Right atrium auricular region (tissue), 2 donors: ENCODE results near the gene NDUFS4. TPM values are rescaled to one million over a fixed set of nuclear protein-coding genes. Genes with fewer than 3 reads are reported as not detected.

Experiments
- DNase-seq: peaks from one replicate; pipeline ENCODE4 v3.0.0-alpha.2; 2019; ENCODE audit warnings: low spot score
- H3K27ac ChIP-seq, 2 donors: fragments of 200-600 bp; sonication (generic); 1 replicate in 1 of 2; 2 replicates in 1 of 2; pipeline ENCODE4 v1.5.1; 2016 to 2019
- H3K27me3 ChIP-seq, 2 donors: fragments of 200-600 bp; sonication (generic); one replicate each; pipeline versions ENCODE4 v1.5.1 to v1.6.0; 2017 to 2019
- H3K36me3 ChIP-seq: fragments of 200-600 bp; sonication (generic); one replicate; pipeline ENCODE4 v1.5.1; 2016
- H3K4me1 ChIP-seq, 2 donors: fragments of 200-600 bp; sonication (generic); one replicate each; pipeline versions ENCODE4 v1.5.1 to v1.6.0; 2017 to 2019
- H3K4me3 ChIP-seq, 2 donors: fragments of 200-600 bp; sonication (generic); 1 replicate in 1 of 2; 2 replicates in 1 of 2; pipeline ENCODE4 v1.5.1; 2017 to 2019; ENCODE audit warnings: mild to moderate bottlenecking in 1 of 2, moderate library complexity in 1 of 2
- H3K9me3 ChIP-seq, 2 donors: fragments of 200-600 bp; sonication (generic); one replicate each; pipeline ENCODE4 v1.5.1; 2019
- total RNA-seq, 2 donors: library from RNA; depleted of rRNA; stranded (reverse); fragments of >200 nt; gene quantifications; one replicate each; pipeline ENCODE4 v1.1.0, GENCODE V29; 2016
- TF ChIP-seq, protein P1 (sequence below), 2 donors: fragments of 200-600 bp; sonication (generic); IDR thresholded peaks; one replicate each; pipeline ENCODE4 v1.5.1; 2019; ENCODE audit warnings: antibody characterized with exemption in 2 of 2

Gene NDUFS4
- total RNA-seq, 2 donors from 2014 or later, result 122 to 127 TPM

DNA sequence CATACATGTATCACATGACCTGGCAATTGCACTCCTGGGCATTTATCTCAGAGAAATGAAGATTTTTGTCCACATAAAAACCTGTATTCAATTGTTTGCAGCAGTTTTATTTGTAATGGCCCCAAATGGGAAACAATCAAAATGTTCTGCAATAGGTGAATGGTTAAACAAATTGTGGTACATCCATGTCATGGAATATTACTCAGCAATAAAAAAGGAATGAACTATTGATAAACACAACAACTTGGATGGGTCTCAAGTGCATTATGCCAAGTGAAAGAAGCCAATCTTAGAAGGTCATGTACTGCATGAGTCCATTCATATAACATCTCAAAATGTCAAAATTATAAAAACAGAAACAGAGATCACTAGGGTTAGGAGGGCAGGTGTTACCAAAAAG lies 1.5 kb upstream of the NDUFS4 start:
- Histone ChIP-seq H3K27me3 (no peaks in the 10 kb centered on the region), H3K9me3 (peaks cover 0 to 4% of the 10 kb centered on the region in 2 donors), H3K4me3 (no peak overlapping the region), H3K4me1 (peaks cover 0 to 22% of the 10 kb centered on the region in 2 donors), H3K27ac (no peak overlapping the region), H3K36me3 (no peaks in the 10 kb centered on the region)
- TF ChIP-seq, protein P1, sequence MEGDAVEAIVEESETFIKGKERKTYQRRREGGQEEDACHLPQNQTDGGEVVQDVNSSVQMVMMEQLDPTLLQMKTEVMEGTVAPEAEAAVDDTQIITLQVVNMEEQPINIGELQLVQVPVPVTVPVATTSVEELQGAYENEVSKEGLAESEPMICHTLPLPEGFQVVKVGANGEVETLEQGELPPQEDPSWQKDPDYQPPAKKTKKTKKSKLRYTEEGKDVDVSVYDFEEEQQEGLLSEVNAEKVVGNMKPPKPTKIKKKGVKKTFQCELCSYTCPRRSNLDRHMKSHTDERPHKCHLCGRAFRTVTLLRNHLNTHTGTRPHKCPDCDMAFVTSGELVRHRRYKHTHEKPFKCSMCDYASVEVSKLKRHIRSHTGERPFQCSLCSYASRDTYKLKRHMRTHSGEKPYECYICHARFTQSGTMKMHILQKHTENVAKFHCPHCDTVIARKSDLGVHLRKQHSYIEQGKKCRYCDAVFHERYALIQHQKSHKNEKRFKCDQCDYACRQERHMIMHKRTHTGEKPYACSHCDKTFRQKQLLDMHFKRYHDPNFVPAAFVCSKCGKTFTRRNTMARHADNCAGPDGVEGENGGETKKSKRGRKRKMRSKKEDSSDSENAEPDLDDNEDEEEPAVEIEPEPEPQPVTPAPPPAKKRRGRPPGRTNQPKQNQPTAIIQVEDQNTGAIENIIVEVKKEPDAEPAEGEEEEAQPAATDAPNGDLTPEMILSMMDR (IDR thresholded peaks at IDR 0.05), result no peak
- DNase-seq, result no peak

DNA sequence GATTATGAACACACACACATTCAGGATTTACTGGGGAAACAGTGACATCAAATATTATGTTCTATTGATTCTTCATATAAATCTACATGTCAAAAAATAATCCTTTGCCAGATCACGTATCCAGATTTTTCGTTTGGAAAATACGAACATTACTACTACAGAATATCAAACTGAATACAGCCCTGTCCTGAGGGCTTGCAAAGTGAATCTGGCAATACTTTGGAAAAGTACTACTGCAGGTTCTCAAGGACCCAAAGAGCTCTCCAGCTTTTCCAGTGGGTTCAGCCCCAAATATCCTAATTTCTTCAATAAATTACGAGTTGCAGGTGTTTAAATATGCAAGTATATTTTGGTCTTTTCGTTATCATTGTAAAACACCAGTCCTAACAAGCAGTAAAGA lies 411 bp upstream of the NDUFS4 start:
- Histone ChIP-seq H3K27me3 (no peaks in the 10 kb centered on the region), H3K4me3 (peak overlapping the region; percentile 73 to 93), H3K9me3 (peaks cover 0 to 4% of the 10 kb centered on the region in 2 donors), H3K27ac (peak overlapping the region; percentile 84 to 92), H3K36me3 (no peaks in the 10 kb centered on the region), H3K4me1 (peaks cover 0 to 30% of the 10 kb centered on the region in 2 donors)
- TF ChIP-seq, protein P1 (IDR thresholded peaks at IDR 0.05), result no peak
- DNase-seq, result no peak

DNA sequence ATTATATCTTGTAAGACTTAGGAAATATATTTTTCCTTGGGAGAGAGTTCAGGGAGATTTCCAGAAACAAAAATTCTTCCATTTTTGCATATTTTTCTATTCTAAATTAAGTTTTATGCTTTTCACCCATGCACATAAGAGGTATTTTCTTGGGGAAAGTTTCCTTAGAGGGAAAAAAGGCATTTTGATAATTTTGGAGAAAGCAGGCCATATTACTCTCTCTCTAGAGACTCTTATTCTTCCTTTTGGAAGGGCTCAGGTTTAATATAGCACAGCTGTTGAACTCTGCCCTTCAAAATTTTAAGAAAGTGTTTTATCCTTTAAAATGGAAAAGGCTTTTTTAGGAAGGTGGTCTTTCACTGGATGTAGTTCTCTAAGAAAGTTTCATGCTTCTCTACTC lies 8.0 kb downstream of the NDUFS4 start:
- no peaks in the 10 kb centered on the region for H3K36me3 ChIP-seq
- no peaks in the 10 kb centered on the region for H3K27me3 ChIP-seq
- TF ChIP-seq, protein P1 (IDR thresholded peaks at IDR 0.05), result no peak
- no peak overlapping the region for H3K4me3 ChIP-seq
- no peaks in the 10 kb centered on the region for H3K9me3 ChIP-seq
- H3K4me1 ChIP-seq, result peaks cover 0 to 41% of the 10 kb centered on the region in 2 donors
- H3K27ac ChIP-seq, result no peak overlapping the region
- no peak for DNase-seq

DNA sequence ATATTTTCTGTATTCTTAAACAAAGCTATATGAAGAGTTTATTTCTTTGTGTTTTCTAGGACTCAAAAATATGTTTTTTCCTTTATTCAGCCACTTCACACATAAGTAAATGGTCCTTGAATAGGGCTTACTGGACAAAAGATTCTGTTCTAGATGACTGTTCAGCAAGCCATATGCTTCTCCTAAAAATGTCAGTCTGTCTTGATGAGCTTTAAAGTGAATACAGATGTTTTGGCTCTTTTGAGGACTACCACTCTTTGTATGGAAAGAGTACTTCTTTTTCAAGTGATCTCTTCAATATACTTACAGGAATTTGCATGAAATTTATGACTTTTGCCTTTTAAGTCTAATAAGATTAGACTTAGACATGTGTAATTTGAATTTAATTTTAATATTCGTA lies 8.4 kb downstream of the NDUFS4 start:
- no peak for DNase-seq
- no peaks in the 10 kb centered on the region for H3K9me3 ChIP-seq
- no peak overlapping the region for H3K27ac ChIP-seq
- no peaks in the 10 kb centered on the region for H3K27me3 ChIP-seq
- no peaks in the 10 kb centered on the region for H3K36me3 ChIP-seq
- H3K4me1 ChIP-seq, result peaks cover 0 to 37% of the 10 kb centered on the region in 2 donors
- no peak overlapping the region for H3K4me3 ChIP-seq
- TF ChIP-seq, protein P1 (IDR thresholded peaks at IDR 0.05), result no peak

DNA sequence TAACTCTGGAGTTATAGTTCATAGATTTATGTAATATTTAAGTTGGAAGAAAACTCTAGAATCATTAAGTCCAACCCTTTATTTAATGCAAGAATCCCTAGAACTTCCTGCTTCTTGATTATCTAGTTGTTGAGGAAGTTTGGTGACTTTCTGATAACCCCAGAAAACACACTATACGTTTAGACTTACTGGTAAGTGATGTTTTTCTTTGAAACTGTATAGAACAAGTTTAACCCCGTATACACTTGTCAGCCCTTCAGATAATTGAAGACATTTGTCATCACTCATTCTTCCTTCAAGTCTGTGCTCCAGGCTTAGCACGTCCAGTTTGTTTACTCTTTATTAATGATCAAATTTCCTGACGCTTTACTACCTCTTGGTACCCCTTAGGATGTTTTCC lies 9.0 kb downstream of the NDUFS4 start:
- H3K9me3 ChIP-seq, result no peaks in the 10 kb centered on the region
- H3K27me3 ChIP-seq, result no peaks in the 10 kb centered on the region
- H3K4me1 ChIP-seq, result peaks cover 0 to 31% of the 10 kb centered on the region in 2 donors
- H3K4me3 ChIP-seq, result no peak overlapping the region
- DNase-seq, result no peak
- H3K27ac ChIP-seq, result no peak overlapping the region
- TF ChIP-seq, protein P1 (IDR thresholded peaks at IDR 0.05), result no peak
- no peaks in the 10 kb centered on the region for H3K36me3 ChIP-seq

DNA sequence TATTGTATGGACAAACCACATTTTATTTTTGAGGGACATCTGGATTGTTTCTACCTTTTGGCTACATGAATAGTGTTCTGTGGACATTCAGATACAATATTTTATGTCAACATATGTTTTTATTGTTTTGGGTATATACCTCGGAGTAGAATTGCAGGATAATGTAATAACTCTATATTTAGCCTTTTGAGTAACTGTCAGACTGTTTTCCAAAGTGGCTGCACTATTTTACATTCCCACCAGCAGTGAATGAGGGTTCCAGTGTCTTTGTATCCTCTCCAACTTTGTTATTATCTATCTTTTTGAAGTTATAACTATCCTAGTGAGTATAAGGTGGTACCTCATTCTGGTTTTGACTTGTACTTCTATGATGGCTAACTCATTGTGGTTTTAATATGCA lies 11.0 kb downstream of the NDUFS4 start:
- TF ChIP-seq, protein P1 (IDR thresholded peaks at IDR 0.05), result no peak
- Histone ChIP-seq H3K4me1 (peaks cover 0 to 41% of the 10 kb centered on the region in 2 donors), H3K36me3 (no peaks in the 10 kb centered on the region), H3K27me3 (no peaks in the 10 kb centered on the region), H3K27ac (peak overlapping the region in 1 of 2 donors; percentile 12), H3K9me3 (no peaks in the 10 kb centered on the region), H3K4me3 (no peak overlapping the region)
- no peak for DNase-seq
